Erythroblast (primary cell): ENCODE data around the gene GNAI2.

Experiments
- DNase-seq, 2 experiments: peaks; one replicate each; lab custom pipeline; 2025; lab: John Stamatoyannopoulos, UW
- GATA1 ChIP-seq: IDR thresholded peaks from 2 replicates; pipeline ENCODE4 v1.6.1; 2011; ENCODE audit warnings: low read depth, mild to moderate bottlenecking, control low read depth, low read length, moderate library complexity
- POLR2A ChIP-seq: IDR thresholded peaks from 2 replicates; pipeline ENCODE4 v1.6.1; 2011; ENCODE audit warnings: mild to moderate bottlenecking, low read length

Gene GNAI2

DNA sequence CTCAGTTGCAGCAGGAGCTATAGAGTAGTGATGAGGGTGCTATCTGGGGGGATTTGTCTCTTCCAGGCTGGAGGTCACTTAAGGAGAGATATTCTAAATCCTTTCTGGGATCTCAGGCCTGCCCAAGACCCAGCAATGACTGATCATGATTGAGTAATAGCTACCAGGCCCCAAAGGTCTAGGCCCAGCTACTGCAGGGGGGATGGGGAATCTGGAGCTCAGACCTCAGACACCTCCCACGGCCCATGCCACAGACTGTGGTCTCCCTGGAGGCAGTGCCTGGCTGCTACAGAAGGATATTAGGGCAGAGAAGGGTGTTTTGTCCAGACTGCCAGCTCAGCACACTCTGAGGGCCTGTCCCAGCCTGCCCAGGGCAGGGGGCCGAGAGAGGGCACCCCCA, 24.1 kb upstream of the GNAI2 start:
- TF ChIP-seq POLR2A (no peak), GATA1 (no peak)
- no peak for DNase-seq

DNA sequence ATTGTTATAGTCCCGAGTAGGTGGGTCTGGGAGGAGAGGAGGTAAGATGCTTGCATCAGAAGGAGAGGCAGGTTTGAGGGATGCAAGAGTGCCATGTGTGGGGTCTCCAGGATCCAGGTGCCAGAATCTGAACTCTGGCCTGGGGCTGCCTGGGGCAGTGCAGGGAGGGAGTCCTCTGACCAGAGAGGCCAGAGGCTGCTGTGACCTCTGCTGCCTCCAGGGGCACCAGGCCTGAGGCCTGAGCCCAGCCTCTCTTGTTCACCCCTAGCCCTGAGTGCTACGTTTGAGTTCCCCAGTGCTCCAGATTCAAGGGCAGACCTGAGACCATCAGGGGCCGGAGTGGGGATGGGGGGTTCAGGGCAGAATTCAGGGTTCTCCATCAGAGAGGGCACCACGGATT, 23.5 kb upstream of the GNAI2 start:
- TF ChIP-seq GATA1 (no peak), POLR2A (no peak)
- no peak for DNase-seq

DNA sequence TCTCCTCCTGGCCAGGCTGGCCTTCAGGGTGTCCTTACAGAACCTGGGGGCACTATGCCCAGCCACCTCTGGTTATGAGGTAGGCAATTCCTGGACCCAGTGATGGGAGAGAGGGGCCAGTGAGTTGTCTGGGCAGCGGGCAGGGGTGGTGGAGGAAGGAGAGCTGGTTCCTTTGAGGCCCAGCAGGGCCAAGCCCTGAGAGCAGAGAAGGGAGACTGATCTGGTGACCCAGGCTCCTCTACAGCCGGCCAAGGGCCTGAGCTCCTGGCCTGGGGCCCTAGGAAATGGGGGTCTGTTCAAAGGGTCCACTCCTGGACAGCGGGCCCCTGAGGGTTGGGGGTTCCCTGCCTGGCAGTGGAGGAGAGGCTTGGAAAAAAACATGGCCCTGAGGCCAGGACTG, 23.0 kb upstream of the GNAI2 start:
- DNase-seq, result no peak
- TF ChIP-seq POLR2A, result no peak
- no peak for TF ChIP-seq GATA1

DNA sequence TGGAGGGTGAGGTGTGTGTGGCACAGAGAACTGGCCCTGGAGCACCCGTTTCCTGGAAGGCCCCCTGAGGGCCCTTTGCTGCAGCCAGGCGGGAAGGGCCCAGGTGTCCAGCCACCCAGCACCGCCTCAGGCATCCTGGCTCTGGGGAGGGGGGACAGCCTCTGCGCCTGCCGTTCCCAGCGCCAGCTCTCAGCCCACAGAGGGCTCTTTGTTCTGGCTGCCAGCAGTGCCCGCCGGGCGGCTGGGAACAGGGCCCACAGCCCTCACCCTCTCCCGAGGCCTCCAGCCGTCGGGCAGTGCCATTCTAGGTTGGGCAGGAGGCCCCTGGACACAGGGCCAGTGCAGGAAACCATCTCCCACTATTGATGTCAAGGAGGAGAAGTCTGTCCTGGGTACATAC, 22.6 kb upstream of the GNAI2 start:
- no peak for DNase-seq
- no peak for TF ChIP-seq POLR2A
- TF ChIP-seq GATA1, result no peak

DNA sequence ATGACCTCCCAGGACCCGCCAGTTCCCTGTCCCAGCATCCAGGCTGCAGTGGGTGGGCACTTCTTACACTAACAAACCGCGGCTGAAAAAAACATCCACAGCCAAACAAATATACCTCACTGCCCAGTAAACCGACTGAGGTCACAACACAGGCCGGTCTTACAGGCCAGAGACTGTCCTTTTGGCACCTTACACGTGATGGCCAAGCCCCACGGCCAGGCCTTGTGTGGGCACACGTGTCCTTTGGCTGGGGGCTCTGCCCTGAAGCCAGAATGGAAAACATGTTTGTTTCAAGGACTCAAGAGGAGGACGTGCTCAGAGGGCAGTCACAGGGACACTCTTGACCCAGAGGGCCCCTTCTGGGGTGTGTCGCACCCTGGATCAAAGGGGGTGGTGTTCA, 21.2 kb upstream of the GNAI2 start:
- TF ChIP-seq POLR2A (no peak), GATA1 (no peak)
- no peak for DNase-seq

DNA sequence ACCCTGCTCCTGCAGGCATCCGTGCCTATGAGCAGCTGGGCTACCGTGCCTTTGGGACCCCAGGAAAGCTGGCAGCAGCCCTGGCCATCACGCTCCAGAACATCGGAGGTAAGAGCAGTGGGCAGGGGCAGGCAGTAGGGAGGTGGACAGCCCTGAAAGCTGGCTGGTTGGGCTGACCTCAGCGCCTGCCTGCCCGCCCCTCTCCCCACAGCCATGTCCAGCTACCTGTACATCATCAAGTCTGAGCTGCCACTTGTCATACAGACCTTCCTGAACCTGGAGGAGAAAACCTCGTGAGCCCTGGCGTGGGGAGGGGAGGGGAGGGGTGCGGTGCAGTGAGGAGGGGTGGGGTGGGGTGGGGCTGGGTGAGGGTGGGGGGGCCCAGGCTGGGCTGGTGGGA, 20.5 kb upstream of the GNAI2 start:
- TF ChIP-seq GATA1 (no peak), POLR2A (no peak)

DNA sequence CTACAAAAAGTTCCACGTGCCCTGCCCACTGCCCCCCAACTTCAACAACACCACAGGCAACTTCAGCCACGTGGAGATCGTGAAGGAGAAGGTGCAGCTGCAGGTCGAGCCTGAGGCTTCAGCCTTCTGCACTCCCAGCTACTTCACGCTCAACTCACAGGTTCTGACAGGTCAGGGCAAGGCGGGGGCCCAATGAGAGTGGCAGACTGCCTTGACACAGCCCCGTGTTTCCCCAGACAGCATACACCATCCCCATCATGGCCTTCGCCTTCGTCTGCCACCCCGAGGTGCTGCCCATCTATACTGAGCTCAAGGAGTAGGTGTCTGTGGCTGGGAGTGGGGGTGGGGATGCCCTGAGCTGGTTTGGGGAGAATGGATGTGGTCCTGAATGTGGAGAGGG, 18.3 kb upstream of the GNAI2 start:
- no peak for DNase-seq
- no peak for TF ChIP-seq GATA1

More for the DNA sequence above, 20.5 kb upstream of the GNAI2 start:
- DNase-seq, result no peak

DNA sequence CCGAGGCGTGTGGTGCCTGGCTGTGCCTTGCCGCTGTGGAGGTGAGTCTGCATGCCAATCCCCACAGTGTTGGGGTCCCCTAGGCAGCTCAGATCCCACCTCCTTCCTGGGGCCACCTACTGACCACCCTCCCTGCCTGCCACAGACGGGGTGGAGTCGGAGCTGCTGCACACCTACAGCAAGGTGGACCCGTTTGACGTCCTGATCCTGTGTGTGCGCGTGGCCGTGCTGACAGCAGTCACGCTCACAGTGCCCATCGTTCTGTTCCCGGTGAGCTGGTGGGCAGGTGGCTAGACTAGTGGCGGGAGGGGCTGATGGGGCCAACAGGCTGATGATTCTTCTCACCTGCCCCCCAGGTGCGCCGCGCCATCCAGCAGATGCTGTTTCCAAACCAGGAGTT, 17.6 kb upstream of the GNAI2 start:
- no peak for TF ChIP-seq GATA1
- TF ChIP-seq POLR2A, result no peak
- DNase-seq, result no peak

DNA sequence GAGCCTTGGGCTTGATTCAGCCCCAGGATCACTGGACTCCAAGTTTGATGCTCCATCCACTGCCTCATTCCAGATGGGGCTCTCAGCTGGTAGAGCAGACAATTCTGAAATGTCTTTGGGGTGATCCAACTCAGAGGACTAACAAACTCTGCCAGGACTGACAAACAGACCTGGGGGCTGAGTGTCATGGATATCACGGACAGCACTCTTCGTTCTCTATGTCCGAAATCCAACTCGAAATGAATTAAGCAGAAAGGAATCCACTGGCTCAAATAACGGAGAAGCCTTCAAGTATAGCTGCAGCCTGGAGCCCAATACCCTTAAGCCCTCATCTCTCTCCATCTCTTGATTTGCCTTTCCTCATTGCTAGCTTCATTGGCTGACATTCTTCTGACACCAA, 16.7 kb upstream of the GNAI2 start:
- no peak for TF ChIP-seq GATA1
- no peak for DNase-seq

DNA sequence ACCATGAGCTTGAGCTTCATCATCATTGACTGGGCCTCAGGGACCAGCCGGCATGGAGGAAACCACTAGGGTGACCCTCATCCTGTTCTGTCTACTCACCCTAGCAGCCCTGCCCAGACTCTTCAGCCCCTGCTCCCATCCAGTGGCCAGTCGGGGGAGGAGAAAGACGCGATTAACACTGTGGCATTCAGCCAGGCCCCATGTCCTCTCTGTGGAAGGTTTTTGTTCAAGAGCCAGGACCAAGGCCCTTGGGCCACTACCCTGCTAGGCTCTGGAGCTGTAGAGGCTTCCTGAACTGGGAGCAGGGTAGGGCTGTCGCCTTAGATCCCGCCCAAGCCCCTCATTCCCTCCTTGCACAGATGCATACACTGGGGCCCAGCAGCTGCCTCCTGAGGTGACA, 15.9 kb upstream of the GNAI2 start:
- DNase-seq, result no peak
- TF ChIP-seq GATA1, result no peak
- no peak for TF ChIP-seq POLR2A

DNA sequence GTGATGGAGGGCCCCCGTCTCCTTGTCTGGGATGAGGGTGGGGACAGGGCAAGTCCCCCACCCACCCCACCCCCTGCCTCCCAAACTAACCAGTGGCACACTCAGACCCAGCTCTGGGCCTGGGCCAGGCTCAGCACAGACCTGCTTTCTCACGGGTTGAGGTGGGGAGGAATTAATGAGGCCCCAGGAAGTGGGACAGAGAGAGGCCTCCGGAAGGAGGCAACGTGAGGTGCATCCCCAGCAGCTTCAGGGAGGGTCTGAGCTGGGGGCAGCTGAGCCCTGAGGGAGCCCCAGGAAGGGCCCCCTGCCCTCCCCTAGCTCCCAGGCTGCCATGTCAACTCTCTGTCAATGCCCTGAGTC, 15.0 kb upstream of the GNAI2 start:
- TF ChIP-seq GATA1 (no peak), POLR2A (no peak)
- DNase-seq, result no peak

DNA sequence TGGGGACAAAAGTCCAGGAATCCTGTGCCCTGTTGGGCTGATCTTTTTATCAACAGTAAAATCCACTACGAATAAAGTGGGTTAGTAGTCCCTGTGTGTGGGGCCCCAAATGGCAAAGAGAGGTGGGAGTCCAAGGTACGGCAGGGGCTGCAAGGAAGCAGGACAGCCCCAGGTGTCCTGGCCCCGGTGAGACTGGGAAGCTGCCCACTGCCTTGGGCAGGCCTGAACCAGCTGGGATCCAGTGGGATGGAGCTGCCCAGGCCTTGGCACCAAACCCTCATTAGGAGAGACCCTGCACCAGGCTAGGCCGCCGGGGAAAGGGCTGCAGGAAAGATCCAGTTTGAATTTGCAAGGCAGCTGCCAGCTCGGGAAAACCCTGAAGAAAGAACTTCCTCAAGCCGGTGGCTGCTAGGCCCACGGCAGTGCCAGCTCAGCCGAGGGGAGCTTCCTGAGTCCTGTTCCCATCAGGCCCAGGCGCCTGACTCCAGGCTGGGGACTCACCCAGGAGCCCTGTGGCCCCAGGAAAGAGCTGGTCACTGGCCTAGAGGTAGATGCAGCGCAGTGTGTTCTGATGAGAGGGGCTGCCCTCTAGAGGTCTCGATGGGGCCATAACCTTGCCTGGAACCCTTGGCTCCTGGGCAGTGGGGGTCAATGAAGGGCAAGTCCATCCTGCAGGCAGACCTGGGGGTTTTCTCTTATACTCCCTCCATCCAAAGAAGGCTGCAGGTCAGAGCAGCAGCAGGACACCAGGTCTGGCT, 14.4 kb upstream of the GNAI2 start:
- no peak for TF ChIP-seq GATA1
- TF ChIP-seq POLR2A, result no peak
- no peak for DNase-seq

DNA sequence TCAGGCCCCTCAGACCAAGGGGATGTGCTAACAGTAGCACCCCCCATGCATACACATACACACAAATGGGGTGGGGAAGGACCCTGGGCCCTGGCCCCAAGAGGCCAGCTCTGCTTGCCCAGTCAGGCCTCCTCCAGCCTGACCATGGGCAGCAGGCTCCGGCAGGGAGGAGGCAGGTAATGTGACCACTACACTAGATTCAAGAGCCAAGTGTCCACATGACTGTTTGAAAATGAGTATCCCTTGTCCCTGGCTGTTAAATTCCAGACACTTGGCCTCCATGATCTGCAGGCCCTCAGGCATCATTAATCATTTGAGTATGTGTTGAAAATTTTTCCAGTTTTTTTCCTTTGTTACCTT, 13.9 kb upstream of the GNAI2 start:
- DNase-seq, result no peak
- TF ChIP-seq POLR2A (no peak), GATA1 (no peak)

DNA sequence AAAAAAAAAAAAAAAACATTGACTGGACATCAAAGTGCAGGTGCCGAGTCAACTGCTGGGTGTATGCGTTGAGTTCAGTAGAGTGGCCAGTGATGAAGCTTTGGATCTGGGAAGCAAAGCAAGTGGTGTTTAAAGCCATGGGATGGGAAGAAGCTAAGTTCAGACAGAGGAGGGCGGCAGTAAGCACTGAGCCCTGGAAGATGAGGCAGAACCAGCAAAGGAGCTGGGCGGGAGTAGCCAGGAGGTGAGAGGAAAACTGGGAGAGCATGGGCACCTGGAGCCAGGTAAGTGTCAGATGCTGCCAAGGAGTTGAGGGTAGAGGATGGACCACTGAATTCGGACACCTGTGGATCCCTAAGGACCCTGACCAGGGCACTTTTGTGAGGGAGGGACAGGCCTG, 11.4 kb upstream of the GNAI2 start:
- TF ChIP-seq GATA1 (no peak), POLR2A (no peak)
- no peak for DNase-seq

DNA sequence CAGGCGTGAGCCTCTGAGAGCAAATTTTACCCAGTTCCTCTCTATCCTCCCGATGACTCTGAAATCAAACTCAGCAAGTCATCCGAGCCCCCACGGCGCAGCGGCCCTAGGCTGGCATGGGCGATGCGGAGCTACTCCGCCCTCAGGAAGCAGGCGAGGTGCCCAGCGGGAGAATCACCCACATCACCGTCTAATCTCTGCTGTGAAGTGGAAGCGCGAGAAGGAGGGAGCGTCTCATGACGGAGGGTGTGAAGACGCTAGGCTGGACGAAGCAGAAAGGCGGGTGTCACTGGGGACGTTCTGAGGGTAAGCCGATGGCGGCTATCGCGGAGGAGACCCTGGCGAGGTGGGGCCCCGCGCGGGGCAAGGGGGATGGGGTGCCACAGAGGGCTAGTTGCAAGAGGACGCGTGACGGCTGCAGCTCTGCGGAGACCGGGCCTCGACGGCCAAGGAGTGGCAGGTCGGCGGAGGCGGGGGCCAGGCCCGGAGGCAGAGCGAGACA, 9.1 kb upstream of the GNAI2 start:
- DNase-seq, result peak; percentile 64 to 67
- TF ChIP-seq GATA1, result no peak
- no peak for TF ChIP-seq POLR2A
